Endothelial cell of hepatic sinusoid (primary cell): ENCODE data around the gene PDE10A.

Experiments used
- in situ Hi-C: cut with HindIII; loops from 2 replicates; pipeline ENCODE4 v1.10.0; 2017; ENCODE audit warnings: low sequenced_read_pairs

The PDE10A gene

DNA sequence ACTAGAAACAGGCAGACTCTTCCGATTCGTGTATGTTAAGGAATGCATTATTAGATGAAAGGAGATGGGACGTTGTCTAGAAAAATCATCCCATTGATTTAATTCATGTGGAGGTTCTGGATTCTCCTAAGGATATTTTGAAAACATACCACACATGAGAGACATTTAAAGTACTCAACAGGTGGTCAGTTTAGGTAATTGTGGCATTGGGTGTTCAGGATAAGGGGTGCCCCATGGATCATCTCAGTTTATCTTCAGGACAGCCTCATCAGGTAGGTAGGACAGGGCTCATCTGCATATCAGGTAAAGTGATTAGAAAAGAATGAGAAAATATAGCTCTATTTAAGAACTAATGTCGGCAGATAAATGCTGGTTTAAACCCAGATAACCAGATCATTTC is 15.9 kb upstream of the PDE10A start:
- in situ Hi-C loops: no loop called here

DNA sequence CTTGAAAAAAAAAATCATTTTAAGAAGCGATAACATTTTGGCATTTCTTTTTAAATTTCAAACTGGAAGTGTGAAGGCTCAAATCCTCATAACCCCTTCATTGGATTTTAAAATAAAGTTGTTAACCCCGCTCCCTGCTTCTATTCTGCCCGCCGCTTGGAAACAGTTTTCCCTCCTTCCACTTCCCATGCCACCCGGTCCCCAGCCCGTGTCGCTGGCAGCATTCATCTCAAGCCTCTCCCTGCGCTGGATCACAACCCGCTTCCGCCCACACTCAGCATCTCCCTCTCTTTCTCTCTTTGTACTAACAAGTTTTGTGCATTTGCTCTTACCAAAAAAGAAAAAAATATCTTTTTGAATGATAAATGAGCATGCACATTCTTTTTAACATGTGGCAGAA is 15.4 kb upstream of the PDE10A start:
- in situ Hi-C loops: no loop called here

DNA sequence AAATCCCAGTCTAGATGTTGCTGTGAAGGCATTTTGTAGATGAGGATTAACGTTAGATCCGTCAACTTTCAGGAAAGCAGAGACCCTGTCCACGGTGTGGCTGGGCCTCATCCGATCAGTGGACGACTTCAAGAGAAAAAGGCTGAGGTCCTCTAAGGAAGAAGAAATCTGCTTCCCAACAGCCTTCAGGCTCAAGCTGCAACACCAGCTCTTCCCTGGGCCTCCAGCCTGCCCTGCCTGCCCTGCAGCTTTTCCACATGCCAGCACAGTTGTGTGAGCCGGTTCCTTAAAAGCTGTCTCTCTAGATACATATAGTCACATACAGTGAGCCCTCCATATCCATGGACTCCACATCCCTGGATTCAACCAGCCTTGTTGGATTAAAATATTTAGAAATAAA is 14.1 kb upstream of the PDE10A start:
- in situ Hi-C loops: no loop called here

DNA sequence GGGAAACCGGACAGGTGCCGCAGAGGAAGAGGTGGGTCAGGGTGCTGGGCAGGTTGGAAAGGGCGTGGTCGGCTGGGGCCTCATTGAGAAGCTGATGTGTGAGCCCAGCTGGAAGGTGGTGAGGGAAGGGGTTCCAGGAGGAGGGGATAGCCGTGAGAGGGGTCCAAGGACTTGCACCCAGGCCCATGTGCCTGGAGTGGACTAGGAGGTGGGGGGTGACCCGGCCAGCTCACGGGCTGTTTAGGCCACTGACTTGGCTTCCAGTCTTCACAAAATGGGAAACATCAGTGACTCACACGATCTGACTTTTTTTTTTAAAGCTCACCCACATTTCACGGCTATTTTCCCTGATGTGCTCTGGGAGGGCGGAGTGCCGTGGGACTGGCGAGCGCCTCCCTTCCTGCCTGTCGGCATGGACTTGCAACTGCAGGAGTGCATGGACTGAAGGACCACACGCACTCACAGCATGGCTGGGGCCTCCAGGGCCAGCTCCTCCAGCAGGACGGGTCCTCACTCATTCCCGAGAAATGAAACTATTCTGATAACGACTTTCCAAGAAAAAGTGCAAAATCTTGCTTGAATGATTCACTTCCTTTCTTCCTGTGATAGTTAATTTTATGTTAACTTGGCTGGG is 13.5 kb upstream of the PDE10A start:
- in situ Hi-C loops: no loop called here

DNA sequence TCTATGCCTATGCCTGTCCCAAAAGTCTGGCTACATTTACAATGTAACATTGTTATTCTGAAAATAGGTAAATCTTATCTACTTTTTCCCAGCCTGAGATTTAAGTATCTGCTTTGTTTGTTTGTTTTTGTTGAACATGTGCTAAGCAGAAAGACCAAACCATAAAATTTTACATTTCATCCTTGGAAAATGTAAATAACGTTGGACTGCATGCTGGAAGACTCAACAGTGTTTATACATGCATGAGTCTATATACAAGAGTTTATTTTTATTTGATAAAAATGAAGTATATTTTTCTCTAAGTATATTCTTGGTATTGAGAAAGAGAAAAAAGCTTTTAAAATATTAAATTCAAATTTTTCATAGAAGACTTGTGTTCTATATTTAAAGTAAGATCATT is 12.1 kb upstream of the PDE10A start:
- in situ Hi-C loops: no loop called here

DNA sequence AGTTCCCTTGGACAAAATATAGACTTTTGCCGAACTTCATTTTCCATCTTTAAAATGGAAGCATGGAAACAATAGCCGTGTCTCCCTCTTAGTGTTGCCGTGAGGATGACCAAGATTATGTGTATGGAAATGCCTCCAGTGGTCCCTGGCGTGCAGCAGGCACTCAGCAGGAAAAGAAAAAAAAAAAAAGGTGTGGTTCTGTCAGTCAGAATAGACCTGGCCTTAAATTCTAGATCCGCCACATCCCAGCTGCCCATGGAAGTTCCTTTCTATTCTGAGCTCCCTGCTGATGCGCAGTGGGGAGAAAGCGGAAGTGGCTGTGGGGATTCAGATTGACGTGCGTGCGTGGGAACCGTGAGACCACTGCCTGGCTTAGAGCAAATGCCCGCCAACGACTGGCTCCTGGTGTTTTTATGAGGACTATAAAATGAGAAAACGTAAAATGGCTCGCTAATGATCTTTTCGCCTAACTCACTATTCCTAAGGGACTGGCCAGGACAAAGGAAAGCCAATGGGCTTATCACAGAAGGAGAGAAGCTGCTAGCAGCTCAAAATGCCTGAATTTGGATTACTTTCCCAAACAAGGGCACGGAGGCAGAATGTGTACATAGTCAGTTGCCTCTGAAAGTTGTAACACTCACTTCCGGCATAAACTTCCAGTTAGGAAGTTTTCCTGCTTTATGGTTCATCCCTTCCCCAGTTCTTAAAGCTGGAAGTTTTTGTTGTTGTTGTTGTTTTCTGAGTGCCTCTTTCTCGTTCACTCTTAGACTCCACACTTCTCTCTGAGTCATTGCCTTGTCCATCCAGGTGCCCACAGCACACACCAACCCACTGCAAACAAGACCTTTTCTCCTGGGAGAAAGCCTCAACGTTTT is 11.4 kb upstream of the PDE10A start:
- in situ Hi-C loops: no loop called here

DNA sequence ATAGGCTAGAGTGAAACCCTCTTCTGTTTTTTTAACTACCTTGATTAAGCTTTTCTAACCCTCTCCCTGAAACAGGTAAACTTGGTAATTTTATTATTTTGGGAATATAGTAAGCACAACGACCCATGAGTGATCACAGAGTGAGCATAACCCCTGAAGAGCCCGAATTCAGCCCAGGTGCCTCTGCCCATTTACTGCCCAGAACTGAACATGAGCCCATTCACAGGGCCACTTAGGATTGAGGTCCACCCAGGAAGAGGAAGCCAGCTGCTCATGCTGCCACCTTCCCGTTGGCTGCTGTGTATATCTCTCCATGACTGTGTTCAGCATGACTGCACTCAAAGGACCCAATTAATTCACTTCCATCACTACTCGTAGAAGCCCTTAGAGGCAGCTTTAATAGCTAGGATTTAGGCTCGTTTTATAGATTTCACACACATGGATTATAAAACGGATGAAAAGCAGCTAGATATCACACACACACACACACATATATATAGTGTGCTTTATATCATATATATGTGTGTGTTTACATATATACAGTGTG is 8.3 kb upstream of the PDE10A start:
- in situ Hi-C loops: no loop called here

DNA sequence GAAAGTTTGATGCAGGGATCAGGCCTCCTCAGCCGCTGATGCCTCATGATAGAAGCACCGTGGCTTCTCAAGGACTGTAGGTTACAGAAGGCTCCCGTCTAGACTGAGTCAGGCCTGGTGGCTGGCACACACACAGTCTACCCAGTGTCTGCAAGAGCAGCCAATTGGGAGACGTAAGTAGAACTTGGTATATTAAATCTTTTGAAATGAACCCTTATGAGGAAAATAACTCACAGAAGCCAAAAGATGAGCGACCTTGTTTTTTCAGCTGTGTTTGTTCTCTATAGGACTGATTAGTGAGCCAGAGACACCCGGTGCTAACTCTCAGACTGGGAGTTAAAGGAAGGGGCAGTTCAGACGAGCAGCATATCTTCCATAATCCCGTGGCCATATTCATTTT is 5.9 kb upstream of the PDE10A start:
- in situ Hi-C loops: no loop called here

DNA sequence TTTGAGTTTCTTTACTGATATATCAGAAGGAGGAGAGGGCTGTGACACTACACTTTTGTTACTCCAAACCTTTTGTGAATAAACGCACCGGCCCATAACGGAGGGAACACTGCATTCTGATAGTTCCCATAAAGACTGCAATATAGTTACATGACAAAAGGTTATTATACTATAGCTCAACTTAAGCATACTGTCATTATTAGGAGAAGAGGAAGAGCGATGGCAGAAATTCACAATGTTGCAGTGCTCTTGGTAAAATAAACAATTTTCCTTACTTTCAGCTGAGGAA is 2.3 kb upstream of the PDE10A start:
- in situ Hi-C loops: no loop called here

DNA sequence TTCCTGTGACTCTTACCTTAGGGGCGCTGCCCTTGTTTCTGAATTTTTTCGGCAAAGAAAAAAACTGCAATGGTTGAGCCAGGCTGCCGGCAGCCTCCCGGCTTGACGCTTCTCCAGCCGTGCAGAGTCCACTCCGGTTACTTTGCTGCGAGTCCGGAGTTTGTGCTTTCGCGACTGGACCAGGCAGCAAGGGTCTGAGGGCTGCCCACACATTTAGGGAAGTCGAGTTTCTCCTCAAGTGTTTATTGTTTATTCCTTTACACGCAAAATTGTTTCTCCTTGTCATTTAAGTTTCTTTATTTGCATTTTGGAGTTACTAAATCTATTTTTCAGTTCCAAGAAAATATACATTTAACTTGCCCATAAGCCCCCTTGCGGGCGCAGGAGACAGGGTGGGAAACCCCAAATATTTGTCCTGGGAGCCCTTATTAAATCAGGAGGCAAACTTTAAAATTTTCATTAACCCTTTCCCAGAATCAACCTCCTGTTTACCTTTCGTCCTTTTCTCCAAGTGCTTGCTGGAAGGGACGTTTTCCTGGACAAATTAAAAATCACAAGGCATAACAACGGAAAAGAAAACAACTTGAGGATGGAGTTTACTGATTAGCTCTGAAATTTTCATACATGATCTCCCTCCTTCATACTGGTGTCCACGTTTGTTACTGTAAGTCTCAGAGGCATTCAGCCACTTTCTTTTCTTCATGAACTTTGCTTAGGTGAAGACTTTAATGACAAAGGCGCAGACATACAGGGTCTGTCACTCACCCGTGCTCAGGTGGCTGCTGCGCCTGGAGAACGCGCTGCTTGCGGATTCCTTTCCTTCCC is 1.7 kb upstream of the PDE10A start:
- in situ Hi-C loops: no loop called here

DNA sequence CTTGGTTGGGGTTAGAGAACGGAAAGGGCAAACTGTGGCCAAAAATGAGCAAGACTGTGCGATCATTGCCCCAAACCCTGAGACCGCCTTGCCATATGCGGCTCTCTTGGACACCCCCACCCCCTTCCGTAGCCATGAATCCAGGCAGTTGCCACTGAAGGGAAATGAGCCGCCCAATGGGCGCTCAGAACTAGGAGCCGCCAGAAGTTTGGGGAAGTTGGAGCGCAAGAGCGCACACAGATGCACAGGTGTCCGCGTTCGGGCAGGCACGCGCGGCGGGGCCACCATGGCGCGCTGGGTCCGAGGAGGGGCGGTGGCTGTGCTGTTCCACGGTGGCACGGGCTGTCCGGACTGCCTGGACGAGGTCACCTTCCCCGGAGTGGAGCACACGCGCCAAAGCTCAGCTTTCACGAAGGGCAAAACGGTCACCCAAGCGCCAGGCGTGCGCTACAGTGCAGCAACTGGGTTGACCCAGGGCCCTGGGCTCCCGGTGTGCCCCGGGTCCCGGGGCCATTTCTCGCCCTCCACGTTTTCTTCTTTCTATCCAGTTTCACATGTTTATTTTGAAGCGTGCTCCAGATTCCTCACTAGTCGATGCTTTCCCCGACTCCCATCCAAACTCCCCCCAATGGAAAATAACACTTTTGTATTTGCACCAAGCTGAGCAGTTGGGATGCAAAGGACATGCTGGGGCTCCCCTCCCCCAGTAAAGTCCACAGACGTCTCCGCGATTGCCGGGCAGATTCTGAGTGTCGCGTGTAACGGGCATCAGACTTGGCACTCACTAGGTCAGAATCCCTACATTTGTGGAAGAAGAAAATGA is 906 bp upstream of the PDE10A start:
- in situ Hi-C loops: no loop called here

DNA sequence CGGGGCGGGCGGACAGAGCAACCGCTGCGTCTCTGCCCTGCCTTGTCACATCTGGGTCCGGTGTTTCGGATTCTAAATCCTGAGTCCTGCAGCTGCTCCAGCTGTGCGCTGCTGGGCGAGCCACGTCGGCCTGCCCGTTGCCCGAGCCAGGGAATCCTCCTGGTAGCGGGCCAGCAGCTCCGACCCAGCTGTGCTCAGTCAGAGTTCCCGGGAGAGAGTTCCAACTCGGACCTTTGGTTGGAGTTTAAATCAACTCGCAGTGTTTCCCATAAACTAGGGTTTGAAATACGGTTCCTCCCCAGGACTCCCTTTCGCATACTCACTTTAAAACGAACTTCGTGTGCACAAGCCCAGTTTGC is 315 bp upstream of the PDE10A start:
- in situ Hi-C loops: no loop called here

DNA sequence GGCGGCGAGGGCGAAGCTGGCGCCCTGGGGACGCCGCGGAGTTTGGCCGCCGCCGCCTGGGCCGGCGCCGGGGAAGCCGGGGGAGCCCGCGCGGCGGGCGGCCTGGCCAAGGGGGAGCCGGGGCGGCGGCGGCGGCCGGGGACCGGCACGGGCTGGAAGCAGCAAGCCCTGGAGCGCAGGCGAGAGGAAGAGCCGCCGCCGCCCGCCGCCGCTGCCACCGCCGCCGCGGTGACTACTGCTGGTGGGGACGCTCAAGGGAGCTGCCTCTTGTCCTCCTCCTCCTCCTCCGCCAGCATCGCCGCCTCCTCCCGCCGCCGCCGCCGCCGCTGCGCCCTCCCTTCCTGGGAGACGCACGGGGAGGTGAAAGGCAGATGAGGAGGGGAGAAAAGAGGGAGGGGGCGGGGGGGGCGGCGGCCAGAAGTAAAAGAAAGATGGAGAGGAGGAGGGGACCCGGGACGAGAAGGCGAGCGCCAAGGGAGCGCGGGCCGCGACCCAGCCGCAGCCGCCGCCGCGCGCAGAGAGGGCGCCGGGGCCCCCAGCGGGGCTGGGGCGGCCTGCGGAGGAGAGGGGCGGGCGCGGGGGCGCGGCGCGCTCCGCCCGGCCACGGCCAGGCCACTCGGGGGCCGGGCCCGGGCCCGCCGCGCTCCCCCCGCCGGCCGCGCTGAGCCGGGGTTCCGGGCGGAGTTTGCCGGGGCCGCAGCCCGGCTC is 846 bp downstream of the PDE10A start:
- in situ Hi-C loops: no loop called here

DNA sequence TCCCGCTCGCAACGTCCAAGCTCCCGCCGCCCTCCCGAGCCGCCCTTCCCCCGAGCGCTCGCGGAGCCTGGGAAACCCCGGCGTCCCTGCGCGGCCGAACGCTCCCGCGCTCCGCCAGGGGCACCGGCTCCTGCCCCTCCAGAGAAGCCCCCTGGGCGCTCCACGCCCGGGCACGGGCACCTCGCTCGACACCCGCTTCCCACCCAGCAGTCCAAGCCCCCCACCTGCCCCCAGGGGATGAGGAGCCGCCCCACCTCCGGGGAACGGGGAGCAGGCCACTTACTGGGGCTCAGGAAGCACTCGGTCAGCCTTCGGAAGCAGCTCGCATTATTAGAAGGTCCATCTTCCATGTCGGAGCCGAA is 1.4 kb downstream of the PDE10A start:
- in situ Hi-C loops: no loop called here

DNA sequence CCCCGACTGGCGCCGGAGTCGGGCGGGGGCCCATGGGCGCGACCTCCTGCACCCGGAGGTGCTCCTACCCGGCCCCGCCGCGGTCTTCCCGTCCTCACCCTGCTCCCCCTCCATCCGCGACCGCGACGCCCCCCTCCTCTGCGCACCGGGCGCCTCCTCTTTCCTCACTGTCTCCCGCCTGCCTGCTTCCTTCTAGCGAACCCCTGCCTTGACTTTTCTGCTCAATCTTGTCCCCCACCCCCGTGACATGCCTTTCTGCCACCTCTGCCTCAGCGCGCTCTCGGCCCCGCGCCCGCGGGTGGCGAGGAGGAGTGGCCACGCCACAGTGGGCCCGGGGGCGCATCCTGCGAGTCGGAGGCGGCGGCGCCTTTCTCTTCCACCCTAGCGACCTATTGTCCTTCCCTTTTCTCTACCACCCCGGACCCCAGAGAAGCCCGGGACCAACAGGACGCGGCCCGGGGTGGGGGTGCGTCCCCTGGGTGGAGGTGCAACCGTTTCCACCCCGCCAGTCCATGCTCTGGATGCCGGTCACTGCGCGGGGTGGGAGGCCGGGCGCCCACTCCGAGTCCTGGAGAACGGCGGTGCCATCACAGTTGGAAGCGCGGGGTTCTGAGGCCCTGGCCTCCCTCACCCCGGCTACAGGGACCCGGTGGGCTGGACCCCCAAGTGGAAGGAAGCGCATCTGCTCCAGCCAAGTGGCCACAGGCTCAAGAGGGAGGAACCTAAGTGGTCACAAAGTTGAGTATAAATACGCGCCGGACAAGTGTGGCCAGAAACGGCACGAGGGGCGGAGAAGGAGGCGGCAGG is 2.0 kb downstream of the PDE10A start:
- in situ Hi-C loops: no loop called here

DNA sequence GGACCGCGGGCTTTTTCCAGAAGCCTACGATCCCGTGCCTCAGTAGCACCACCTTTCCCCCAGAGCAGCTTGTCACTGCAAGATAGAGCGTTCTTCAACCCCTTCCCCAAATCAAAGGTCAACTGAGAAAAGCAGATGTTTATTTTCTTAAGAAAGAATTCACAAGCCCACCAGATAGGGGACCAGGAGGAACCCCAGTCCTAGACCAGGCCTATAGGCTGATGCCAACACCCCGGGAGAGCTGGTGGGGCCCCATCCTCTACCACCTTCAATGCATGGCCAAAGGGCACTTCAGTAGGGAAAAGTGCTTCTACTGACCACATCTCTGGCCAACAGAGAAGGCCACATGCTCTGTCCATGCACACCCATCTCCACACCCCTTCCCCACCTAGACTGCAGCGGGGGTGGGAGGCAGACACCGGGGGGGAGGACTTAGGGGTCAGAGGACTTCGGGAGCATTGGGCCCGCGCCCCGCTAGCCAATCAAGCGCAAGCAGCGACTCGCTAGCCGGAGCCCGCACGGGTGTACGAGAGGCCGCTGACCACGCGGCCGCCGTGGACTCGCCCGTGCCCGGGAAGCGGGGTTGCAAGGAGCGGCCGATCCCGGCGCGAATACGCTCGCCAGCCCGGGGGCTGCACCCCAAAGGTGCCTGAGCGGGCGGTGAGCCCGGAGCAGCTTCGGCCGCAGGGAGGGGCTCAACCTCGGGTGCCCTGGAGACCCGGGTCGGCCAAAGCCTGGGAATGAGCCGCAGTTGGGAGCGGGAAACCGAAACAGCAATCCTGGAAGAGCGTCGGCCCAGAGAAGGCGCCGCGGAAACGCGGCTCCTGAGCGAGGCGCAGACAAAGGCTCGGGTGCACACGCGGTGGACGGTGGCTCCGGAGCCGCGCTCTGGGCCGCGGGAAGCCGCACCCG is 2.8 kb downstream of the PDE10A start:
- in situ Hi-C loops: no loop called here

DNA sequence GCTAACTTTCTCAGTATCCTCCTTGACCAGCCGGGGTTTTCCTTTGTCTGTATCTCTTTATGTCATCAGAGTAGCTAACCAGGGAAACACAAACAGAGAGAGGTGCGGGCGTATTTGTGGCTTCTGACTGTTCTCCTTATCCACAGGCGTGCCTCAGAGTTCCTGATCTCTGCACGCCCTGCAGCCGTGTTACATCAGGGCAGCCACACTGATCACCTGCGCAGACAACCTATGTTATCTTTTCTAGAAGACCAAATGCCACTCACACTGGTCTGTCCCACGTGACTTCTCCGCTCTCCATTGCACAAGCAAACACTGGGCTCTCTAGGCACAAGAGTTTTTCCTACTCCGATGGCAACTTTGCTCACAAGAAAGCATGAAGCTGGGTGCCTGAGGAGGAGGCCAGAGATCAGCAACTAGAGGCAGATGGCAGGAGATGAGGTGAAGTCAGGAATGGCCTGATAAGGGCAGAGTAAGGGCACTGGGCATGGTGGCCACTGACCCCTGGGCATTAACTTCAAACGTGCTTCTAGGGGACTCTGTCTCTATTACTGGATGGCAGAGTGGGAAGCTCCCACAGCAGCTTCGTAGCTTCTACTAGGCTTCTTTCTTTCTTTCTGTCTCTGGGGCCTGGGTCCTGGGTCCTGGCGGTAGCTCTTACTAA is 4.5 kb downstream of the PDE10A start:
- in situ Hi-C loops: no loop called here

DNA sequence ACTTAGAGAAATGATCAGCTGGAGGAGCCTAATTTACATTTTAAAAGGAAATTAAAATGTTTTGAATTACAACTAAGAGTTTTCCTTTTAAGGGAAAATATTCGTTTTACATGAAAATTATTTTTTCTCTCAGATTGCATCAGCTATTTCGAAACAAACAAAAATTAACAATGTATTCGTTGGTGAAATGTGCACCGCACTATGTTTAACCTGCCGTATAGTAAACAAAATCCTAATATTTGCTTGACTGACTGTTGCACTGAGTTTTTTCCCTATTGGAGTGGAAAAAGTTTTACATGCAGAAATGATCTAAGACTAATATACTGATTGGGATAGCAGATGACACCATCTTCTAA is 5.7 kb downstream of the PDE10A start:
- in situ Hi-C loops: no loop called here
